ENCODE results near the gene ACAT2.
A peak's percentile ranks its signal among the peaks of the same experiment; 100 is the strongest.
"Not testable (repeated sequence)": the region's sequence is repeated elsewhere in the genome, so short reads cannot be mapped to it uniquely, and the experiment has no call there.

ACAT2 gene

DNA sequence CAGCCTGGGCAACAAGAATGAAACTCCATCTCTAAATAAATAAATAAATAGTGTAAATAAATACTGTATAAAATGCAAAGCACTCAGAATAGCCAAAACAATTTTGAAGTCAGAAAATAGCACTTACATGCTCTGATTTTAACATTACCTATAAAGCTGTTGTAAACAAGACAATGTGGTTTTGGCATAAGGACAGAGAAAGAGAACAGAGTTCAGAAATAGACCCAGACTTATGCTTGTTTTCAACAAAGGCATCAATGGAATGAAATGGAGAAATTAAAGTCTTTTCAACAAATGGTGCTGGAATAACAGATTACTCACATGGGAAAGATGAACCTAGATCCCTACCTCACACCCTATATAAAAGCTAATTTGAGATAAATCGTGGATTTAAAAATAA, 10.4 kb downstream of the ACAT2 start:
- no peak for DNase-seq (ENCODE audit: low spot score)

DNA sequence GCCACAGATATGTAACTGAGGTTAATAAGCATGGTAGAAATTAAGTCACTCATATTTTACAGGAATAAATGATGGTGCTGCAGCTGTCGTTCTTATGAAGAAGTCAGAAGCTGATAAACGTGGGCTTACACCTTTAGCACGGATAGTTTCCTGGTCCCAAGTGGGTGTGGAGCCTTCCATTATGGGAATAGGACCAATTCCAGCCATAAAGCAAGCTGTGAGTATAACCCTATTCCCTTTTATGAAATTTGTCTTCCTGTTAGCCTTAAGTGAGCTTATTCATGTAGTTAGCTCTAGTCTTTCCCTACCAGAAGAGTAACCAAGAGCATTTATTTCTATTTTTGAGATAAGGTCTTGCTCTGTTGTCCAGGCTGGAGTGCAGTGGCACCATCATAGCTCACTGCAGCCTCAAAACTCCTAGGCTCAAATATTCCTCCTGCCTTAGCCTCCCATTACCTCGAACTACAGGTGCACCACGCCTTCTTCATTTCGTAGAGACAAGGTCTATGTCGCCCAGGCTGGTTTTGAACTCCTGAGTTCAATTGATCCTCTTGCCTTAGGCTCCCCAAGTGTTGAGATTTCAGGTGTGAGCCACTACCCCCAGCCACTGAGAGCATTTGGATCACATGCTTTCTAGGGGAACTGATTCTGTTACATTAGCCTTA, 15.5 kb downstream of the ACAT2 start:
- no peak for DNase-seq (ENCODE audit: low spot score)

DNA sequence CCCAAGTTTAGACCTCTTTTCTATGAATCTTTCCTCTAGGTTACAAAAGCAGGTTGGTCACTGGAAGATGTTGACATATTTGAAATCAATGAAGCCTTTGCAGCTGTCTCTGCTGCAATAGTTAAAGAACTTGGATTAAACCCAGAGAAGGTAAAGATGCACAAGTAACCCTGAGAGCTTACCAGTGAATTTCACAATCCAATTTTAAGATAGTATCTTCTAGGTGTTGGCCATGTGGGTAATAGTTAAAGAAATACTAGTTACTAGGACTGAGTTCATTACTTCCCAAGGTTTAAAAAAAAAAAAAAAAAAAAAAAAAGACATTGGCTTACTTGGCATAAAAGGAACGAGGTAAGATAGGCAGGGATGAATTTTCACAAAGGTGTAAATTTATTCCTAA, 16.3 kb downstream of the ACAT2 start:
- DNase-seq (ENCODE audit: low spot score), result no peak

DNA sequence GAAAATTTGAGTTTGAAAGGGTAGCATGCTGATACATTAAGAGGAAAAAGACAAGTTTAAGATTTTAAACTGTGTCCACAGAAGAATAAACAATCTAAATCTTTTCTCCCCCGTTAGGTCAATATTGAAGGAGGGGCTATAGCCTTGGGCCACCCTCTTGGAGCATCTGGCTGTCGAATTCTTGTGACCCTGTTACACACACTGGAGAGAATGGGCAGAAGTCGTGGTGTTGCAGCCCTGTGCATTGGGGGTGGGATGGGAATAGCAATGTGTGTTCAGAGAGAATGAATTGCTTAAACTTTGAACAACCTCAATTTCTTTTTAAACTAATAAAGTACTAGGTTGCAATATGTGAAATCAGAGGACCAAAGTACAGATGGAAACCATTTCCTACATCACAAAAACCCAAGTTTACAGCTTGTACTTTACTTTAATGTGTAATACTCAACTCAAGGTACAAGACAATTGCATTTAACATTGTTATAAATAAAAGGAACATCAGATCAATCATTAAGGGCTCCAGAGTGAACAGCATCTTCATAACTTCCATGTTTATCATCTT, 16.8 kb downstream of the ACAT2 start:
- no peak for DNase-seq (ENCODE audit: low spot score)

DNA sequence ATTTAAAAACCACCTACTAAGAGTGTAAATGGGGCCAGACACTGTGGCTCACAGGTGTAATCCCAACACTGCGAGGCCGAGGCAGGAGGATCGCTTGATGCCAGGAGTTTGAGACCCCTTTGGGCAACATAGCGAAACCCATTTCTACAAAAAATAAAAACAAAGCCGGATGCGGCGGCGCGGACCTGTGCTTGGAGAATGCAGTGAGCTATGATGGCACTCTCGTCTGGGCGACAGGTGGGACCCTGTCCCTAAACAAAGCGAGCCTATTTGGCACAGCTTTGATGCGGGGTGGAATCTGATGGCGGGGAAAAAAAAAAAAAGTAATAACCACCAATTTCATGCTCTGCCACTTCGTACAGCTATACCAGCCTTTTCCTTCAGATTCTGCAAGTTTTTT, 26.4 kb downstream of the ACAT2 start:
- no peak for DNase-seq (ENCODE audit: low spot score)

DNA sequence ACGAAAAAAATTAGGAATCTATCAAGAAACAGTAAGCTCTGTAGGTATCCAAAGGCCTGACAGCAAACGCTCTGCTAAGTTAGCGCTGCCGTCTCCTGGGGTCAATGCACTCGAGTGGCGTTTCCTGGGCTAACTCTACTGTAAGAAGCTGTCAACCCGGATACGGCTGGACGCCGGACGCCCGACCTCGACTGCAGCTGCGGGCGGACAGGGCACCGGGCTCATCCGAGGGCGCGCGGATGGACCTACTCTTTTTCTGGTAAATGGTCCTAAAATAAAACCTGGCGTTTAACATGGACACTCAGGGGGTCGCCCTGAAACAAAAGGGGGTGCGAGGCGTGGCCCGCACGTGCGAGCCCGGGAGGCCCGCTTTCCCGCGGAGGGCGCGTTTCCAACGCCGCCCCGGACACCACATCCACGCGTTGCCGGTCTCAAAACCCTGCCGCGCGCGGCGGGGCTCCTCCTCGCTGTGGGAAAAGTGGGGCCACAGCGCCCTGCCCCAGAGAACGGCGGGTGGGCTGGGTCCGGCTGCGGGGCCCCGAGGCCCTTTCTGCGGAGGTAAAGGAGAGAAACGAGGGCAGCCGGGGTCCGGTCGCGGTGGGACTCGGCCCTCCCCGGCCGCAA, 27.0 kb downstream of the ACAT2 start:
- DNase-seq (ENCODE audit: low spot score), result peak; percentile 56

DNA sequence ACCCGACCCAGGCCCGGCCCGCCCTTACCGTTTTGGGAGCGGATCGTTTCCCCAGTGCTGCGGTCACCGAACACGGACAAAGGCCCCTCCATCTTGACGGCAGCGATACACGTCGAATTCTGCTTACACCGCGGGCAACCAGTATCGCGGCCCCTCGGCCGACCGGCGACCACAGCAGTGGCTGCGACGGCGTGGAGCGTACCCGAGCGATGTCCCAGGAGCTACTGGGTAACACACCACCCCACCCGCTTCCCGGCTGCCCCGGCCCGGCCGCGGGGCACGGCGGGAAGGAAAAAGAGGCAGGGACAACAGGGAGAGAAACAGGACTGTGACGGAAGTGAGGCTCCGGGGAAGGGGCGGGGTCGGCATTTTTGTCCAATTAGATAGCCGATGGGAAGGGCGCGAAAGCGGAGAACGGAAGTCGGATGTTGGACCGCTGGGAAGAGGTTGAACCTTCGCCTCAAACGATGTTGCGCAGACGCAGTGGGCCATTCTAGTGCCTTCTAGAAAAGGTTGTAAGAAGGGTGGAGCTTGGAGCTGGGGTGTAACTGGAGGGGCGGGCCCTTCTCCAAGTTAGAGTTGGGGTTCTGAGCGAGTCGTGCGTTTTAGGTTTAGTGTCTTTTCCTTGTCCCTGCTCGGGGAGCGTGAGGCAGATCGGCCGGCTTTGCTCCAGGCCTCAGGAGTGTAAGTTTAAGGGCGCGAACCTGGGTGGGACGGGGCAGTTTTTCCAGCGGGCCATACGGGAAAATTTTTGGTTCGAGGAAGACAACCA, 27.7 kb downstream of the ACAT2 start, which contains the start of gene TCP1:
Gene TCP1 (minus strand): TSS at position 226 of the 772 bp plus-strand sequence. CDS start 134 bp downstream, at position 92.
- DNase-seq (ENCODE audit: low spot score), result peak; percentile 97

DNA sequence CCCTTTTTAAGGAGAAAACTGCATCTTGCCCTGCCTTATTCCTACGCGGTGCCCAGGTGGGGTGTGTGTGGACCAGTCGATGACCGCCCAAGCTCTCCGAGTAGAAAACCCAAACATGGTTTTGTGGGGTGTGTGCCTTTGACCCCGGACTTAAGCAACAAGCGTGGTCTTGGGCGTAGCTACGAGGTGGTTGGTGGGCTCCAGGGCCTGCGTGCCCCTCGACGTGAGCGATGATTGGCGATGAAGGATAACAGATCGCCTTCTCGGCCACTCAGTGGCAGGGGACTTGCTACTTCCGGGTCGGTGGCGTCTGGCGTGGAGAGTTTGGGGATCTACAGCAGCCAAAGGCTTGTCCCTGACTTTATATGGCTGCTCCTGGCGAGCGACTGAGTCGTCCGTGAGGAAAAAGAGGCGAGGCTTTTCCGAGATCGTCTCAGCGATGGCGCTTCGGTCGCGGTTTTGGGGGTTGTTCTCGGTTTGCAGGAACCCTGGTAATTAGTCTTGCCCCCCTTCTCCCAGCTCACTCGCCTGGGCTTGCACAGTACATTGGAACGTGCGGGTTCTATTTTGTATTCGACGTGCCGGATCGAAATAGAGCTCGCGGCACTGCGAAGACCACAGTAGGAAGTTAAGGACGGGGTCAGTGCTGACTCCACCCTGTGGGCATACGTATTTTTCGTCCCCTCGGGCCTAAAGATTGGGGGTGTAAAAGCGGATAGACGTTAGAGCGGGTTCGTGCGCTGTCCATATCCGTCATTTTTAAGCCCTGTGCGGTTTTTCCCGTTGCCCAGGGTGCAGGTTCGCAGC, 28.5 kb downstream of the ACAT2 start, which contains the start of gene MRPL18:
Gene MRPL18 (plus strand): TSS at position 319 of the 807 bp plus-strand sequence. CDS start 121 bp downstream, at position 440.
- peak; percentile 96 for DNase-seq (ENCODE audit: low spot score)

DNA sequence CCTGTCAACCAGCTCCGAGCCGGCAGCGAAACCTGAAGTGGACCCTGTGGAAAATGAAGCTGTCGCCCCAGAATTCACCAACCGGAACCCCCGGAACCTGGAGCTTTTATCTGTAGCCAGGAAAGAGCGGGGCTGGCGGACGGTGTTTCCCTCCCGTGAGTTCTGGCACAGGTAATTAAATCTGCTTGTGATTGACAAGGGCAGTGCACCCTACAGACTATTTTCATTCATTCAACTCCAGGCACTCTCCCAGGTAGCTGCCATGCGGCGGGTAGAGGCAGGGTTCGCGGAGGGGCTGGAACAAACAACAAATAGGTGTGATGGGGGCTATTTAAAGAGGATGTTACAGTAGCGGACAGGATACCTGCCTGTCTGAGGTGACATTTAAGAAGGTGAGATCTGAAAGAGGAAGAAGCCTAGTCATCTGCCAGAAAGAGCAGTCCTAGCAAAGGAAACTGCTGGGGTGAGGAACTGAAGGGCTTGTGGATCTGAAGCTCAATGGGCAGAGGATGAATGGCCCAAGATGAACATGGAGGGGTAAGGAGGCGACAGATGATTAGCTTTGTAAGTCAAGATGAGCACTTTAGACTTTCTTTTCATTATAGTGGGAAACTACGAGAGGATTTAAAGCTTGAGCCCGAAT, 29.2 kb downstream of the ACAT2 start:
- DNase-seq (ENCODE audit: low spot score), result no peak

DNA sequence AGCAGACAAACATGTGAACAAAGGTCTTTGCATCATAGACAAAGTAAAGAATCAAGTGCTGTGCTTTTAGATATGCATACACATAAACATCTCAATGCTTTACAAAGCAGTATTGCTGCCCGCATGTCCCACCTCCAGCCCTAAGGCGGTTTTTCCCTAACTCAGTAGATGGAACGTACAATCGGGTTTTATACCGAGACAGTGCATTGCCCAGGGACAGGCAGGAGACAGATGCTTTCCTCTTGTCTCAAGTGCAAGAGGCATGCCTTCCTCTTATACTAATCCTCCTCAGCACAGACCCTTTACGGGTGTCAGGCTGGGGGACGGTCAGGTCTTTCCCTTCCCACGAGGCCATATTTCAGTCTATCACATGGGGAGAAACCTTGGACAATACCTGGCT, 33.1 kb downstream of the ACAT2 start:
- DNase-seq (ENCODE audit: low spot score), result not testable (repeated sequence)

DNA sequence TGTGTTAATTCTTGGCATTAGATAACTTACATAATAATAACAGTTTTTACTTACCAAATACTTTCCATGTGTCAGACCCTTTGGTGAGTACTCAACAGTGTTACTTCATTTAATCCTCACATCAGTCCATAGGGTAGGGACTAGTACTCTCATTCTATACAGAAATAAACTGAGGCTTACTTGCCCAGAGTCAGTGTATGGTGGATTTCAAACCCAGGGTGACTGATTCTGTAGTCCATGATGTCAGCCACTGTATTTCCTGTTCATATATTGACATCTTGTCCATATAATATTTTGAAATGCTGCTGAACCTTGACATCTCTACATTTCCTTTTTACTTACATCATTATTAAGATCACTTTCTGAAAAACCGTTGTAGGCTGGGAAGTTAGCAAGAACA, 35.7 kb downstream of the ACAT2 start:
- DNase-seq (ENCODE audit: low spot score), result no peak

DNA sequence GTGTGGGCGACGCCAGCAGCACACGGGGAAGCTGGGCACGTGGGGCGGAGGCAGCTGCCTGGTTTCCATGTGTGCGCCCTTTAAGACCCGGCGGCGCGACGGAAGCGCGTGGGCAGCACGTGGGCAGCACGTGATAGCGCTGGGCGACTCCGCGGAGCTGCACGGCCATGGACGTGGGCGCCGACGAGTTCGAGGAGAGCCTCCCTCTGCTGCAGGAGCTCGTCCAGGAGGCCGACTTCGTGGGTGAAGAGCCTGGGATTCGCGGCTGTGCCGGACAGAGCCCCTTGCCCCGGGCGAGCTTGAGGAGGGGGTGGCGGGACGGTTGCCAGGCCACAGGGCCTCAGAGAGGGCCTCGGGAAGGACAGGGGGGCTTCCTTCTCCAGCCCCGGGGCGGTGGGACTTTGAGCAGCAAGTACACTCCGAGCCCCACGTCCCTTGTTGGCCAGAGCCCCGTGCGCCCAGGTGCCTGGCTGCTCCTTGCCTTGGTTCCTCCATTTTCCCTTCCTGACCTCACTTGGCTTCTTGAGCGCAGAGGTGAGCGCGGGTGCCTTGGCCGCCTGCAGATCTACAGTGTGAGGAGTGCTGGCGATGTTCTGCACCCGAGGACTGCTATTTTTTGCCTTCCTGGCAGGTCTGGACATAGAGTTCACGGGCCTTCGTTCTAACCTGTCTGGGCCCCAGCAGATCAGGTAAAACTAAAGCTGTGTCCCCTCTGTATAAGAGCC, 38.5 kb downstream of the ACAT2 start, which contains the start of gene PNLDC1:
Gene PNLDC1 (plus strand): TSS at position 136 of the 725 bp plus-strand sequence. CDS start 32 bp downstream, at position 168.
- no peak for DNase-seq (ENCODE audit: low spot score)

DNA sequence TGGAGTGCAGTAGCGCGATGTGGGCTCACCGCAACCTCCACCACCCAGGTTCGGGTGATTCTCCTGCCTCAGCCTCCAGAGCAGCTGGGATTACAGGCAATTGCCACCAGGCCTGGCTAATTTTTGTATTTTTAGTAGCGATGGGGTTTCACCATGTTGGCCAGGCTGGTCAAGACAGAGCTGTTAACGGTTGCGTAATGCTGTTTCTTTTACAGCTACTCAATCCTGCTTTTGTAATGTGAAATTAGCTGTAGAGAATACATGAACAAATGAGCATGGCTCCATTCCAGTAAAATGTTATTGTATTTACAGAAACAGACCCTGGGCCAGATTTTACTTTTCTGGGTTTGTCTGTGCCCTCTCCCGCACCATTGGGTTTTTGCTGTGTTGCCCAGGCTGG, 40.1 kb downstream of the ACAT2 start:
- DNase-seq (ENCODE audit: low spot score), result no peak

DNA sequence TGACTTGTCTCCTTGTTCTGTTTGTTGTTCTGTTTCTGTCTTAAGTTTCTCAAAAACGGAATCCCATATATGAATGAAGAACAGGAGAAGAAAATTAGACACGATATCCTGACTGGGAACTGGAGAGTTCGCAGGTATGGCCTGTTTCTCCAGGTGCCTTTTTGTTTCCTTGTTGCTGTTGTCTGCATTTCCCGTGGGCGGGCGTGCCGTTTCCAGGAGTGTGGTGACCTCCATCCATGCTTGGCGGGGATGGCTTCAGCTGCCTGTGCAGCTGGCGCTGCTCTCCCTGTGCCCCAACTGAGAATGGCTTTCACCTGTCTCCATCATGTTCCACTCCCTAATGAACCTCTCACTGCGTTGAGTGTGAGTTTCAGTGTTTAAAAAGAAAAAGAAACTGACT, 42.7 kb downstream of the ACAT2 start:
- no peak for DNase-seq (ENCODE audit: low spot score)

DNA sequence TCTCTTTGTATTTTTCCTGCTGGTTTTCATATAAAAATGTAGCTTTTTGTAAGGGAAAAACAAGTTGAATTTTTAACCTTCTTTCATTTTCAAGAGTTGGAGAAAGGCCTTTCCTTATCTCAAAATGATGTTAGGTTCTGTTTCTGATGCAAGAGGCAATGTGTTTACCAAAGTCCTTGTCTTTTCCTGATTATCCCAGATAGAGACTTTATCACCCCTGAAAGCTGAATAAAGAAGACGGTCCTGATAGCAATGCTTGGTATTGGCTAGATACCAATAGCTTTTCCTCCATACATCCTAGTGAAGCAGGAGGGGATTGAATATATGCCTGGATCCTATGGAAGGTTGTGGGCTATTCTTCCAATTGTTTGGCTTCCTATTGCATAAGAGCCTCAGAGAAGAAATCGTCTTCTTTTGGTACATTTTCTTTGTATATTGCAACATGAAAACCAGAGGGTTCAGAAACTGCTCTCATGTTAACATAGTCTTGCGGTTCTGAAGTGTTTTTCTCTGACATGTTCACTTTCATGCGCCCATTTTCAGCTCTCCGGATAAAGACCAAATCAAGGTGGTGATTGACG, 43.7 kb downstream of the ACAT2 start:
- DNase-seq (ENCODE audit: low spot score), result no peak

DNA sequence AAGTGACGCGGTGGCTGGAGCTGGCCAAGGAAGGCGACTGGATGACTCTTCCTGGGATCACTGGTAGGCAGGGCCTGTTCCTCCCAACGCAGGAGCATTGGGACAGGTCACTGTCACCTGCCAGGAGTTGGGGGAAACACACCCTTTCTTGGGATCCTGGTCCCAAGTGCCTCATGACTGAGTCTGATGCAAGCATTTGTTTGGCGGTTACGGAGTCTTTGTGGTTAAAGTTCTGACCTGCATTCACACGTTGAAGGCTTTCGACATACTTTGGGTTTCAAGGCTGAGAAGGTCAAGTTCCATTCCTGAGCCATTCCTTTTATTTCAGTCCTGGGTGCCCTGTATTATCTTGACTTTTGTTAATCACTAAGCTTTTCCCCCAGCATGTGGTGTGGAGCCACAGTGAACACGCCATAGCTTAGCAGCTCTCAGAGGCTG, 44.2 kb downstream of the ACAT2 start:
- peak; percentile 6 for DNase-seq (ENCODE audit: low spot score)

DNA sequence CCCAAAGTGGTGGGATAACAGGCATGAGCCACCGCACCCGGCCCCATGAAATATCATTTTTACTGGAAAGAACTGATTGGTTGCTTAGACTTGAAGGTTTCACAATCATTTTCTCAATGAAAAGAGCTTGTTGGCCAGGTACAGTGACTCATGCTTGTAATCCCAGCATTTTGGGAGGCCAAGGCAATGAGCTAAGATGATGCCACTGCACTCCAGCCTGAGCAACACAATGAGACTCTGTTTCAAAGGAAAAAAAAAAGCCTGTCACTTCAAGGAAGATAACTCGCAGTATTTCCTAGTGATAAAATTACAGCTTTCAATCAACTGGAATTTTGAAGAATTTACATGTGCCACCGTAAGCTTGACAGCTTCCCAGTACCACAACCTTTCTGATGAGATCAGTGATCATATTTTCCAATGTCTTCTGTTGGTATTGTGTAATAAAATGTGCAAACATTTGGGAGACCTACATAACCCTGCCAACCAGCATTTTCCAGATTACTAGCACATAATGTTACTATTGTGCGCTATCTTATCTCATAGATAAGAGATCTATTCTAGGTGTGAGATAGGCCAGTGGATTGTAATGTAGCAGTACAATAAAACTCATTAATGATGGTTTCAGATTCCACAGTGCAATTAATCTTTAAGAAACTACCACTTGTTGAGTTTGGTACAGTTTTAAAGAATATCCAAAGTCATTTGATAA, 45.5 kb downstream of the ACAT2 start:
- DNase-seq (ENCODE audit: low spot score), result no peak

DNA sequence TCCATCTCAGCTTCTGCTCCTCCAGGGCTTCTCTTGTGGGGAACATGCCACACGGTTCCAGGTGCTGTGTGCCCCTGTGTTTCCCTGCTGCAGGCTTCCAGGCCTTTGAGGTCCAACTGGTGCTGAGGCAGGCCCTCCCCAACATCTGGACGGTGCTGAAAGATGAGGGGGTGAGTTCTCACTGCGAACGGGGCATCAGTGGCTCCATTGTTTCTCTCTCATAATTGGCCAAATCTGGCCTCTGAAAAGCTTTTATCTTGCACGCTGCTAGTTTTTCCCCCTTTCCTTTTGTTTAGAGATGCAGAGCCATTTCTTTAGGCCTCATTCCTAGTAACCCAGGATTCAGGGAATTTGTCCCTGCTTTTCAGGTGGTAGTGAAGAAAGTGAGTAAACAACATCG, 46.8 kb downstream of the ACAT2 start:
- no peak for DNase-seq (ENCODE audit: low spot score)

DNA sequence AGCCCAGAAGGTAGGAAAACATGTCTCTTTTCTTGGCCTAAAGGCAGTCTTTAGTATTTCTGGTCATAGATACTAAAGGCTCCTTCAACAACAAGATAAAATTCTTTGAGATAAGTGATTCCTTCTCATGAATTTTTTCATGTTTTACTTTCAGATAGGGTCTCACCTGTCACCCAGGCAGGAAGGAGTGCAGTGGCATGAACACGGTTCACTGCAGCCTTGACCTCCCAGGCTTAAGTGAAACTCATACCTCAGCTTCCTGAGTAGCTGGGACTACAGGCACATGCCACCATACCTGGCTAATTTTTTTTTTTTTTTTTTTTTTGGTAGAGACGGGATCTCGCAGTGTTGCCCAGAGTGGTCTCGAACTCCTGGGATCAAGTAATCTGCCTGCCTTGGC, 47.3 kb downstream of the ACAT2 start:
- DNase-seq (ENCODE audit: low spot score), result no peak
